GM12878 (cell line): ENCODE results near the gene ABCG2.

Experiments used
- BRCA1 ChIP-seq: IDR thresholded peaks from 2 replicates; pipeline ENCODE4 v1.6.1; 2011; ENCODE audit warnings: low read depth, low read length, improper control_type of control experiment
- CEBPB ChIP-seq, 2 experiments: fragments of 150-350 bp in 1 of 2; IDR thresholded peaks; 2 replicates each; pipeline ENCODE4 v1.6.1; 2012 to 2014; ENCODE audit warnings: low read depth in 2 of 2, low read length in 2 of 2, borderline replicate concordance in 1 of 2, inconsistent platforms in 1 of 2
- FOXM1 ChIP-seq: IDR thresholded peaks from 2 replicates; pipeline ENCODE4 v1.6.1; 2012; ENCODE audit warnings: low read depth, mild to moderate bottlenecking, inconsistent platforms, low read length, moderate library complexity
- GABPA ChIP-seq: IDR thresholded peaks from 2 replicates; pipeline ENCODE4 v1.6.1; 2014; ENCODE audit warnings: antibody characterized with exemption, low read depth, mild to moderate bottlenecking, inconsistent platforms
- JUND ChIP-seq: IDR thresholded peaks from 2 replicates; pipeline ENCODE4 v1.6.1; 2012; ENCODE audit warnings: low read depth, mild to moderate bottlenecking, low read length, improper control_type of control experiment, moderate library complexity
- NRF1 ChIP-seq: conservative IDR thresholded peaks from 2 replicates; pipeline ENCODE4 v1.6.1; 2011; ENCODE audit warnings: mild to moderate bottlenecking, low read depth, low read length, improper control_type of control experiment
- POLR2A ChIP-seq: IDR thresholded peaks from 2 replicates; pipeline ENCODE4 v1.6.1; 2011; ENCODE audit warnings: low read depth, mild to moderate bottlenecking, low read length
- RCOR1 ChIP-seq: conservative IDR thresholded peaks from 2 replicates; pipeline ENCODE4 v1.6.1; 2012; ENCODE audit warnings: low read depth, low read length, improper control_type of control experiment
- TF ChIP-seq, protein P1 (sequence below): IDR thresholded peaks from 2 replicates; pipeline ENCODE4 v1.6.1; 2011; ENCODE audit warnings: borderline replicate concordance, low read depth, mild to moderate bottlenecking, moderate library complexity, mixed read lengths, low read length; ENCODE audit not compliant: insufficient read depth; ENCODE audit errors: extremely low read length

DNA sequence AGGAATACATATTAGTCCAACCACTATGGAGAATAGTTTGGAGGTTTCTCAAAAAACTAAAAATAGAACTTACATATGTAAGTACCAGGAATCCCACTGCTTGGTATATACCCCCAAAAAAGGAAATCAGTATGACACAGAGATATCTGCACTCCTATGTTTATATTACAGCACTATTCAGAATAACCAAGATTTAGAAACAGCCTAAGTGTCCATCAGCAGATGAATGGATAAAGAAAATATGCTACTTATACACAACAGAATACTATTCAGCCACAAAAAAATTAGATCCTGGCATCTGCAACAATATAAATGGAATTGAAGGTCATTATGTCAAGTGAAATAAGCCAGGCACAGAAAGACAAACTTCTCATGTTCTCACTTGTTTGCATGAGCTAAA is 27.5 kb upstream of the ABCG2 start:
- no peak for TF ChIP-seq GABPA
- TF ChIP-seq, protein P1, sequence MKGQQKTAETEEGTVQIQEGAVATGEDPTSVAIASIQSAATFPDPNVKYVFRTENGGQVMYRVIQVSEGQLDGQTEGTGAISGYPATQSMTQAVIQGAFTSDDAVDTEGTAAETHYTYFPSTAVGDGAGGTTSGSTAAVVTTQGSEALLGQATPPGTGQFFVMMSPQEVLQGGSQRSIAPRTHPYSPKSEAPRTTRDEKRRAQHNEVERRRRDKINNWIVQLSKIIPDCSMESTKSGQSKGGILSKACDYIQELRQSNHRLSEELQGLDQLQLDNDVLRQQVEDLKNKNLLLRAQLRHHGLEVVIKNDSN = no peak
- TF ChIP-seq FOXM1 = no peak
- no peak for TF ChIP-seq BRCA1
- no peak for TF ChIP-seq RCOR1
- TF ChIP-seq POLR2A = no peak
- TF ChIP-seq NRF1 = no peak
- no peak for TF ChIP-seq CEBPB (IDR thresholded peaks at IDR 0.05; ENCODE audit: borderline replicate concordance in 1 of 2, low read depth in 2 of 2, low read length in 2 of 2)
- TF ChIP-seq JUND = no peak
